K562 (cell line): ENCODE results near the gene BPIFB6.

Experiments used
- ASH1L ChIP-seq: fragments of 450-650 bp; IDR thresholded peaks from 2 replicates; pipeline ENCODE4 v1.6.1; 2018; ENCODE audit warnings: borderline replicate concordance, mild to moderate bottlenecking, low read depth; ENCODE audit not compliant: partially characterized antibody
- CREM ChIP-seq: IDR thresholded peaks from 2 replicates; pipeline ENCODE4 v1.6.1; 2014; ENCODE audit warnings: antibody characterized with exemption, low read depth
- FOXJ3 ChIP-seq: sonication (generic); formaldehyde crosslinking; IDR thresholded peaks from 2 replicates; pipeline ENCODE4 v1.4.0; 2020; ENCODE audit warnings: mild to moderate bottlenecking, missing genetic modification reagents
- HCFC1 ChIP-seq: IDR thresholded peaks from 2 replicates; pipeline ENCODE4 v1.6.1; 2012; ENCODE audit warnings: low read depth, low read length, improper control_type of control experiment
- HDAC6 ChIP-seq: IDR thresholded peaks from 2 replicates; pipeline ENCODE4 v1.6.1; 2012; ENCODE audit warnings: low read depth, mild to moderate bottlenecking, control low read depth, inconsistent platforms, low read length, moderate library complexity
- NCOR1 ChIP-seq: fragments of 450-650 bp; IDR thresholded peaks from 2 replicates; pipeline ENCODE4 v1.6.1; 2016; ENCODE audit warnings: mild to moderate bottlenecking, moderate library complexity
- POLR2AphosphoS2 ChIP-seq: IDR thresholded peaks from 2 replicates; pipeline ENCODE4 v1.6.1; 2012; ENCODE audit warnings: low read length, improper control_type of control experiment
- SP1 ChIP-seq: sonication (generic); formaldehyde crosslinking; IDR thresholded peaks from 2 replicates; pipeline ENCODE4 v1.8.1; 2022; ENCODE audit warnings: mild to moderate bottlenecking, missing genetic modification reagents
- TCF7 ChIP-seq: sonication (generic); IDR thresholded peaks from 2 replicates; pipeline ENCODE4 v1.6.1; 2016; ENCODE audit warnings: antibody characterized with exemption, borderline replicate concordance
- ZNF354B ChIP-seq: fragments of 250-450 bp; sonication (Bioruptor Pico); IDR thresholded peaks from 2 replicates; pipeline ENCODE4 v1.4.0; 2020
- TF ChIP-seq, protein P1 (sequence below), 3 experiments: IDR thresholded peaks in 2 of 3; conservative IDR thresholded peaks in 1 of 3; 2 replicates each; pipeline ENCODE4 v1.5.1; 2011 to 2012; ENCODE audit warnings: low read length in 3 of 3, mild to moderate bottlenecking in 3 of 3, control low read depth in 2 of 3, improper control_type of control experiment in 1 of 3, inconsistent platforms in 1 of 3, low read depth in 1 of 3, mixed read lengths in 1 of 3, moderate library complexity in 1 of 3; ENCODE audit not compliant: insufficient read depth in 2 of 3
- TF ChIP-seq, protein P2 (sequence below): sonication (generic); formaldehyde crosslinking; IDR thresholded peaks from 2 replicates; pipeline ENCODE4 v1.9.0; 2022; ENCODE audit warnings: mild to moderate bottlenecking, missing genetic modification reagents
- TF ChIP-seq, protein P3 (sequence below): sonication (generic); formaldehyde crosslinking; IDR thresholded peaks from 2 replicates; pipeline ENCODE4 v1.8.1; 2023; ENCODE audit warnings: mild to moderate bottlenecking, missing genetic modification reagents
- TF ChIP-seq, protein P4 (sequence below): sonication (generic); formaldehyde crosslinking; IDR thresholded peaks from 2 replicates; pipeline ENCODE4 v1.8.1; 2023; ENCODE audit warnings: mild to moderate bottlenecking, missing genetic modification reagents

DNA sequence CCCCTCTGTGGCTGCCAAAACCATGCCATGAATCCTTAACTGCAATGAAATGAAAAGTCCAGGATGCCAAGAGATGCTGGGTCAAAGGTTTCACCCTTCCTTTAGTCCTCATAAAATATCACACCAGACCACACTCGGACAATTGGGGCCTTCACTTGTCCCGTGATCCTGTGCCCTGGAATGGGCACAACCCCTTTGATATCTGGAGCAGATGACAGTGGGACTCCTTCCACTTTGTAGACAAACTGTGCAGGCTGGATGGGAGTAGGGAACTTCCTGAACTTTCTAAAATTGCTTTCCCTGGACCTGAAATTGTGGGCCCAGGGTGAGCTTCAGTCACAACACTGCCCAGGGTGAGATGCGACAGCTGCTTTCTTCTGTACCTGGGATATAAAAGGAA lies 9.6 kb upstream of the BPIFB6 start:
- TF ChIP-seq NCOR1 (no peak), TCF7 (no peak), FOXJ3 (CRISPR knock-in tag) (no peak), CREM (no peak), ASH1L (no peak), HCFC1 (no peak), ZNF354B (CRISPR knock-in tag) (no peak), HDAC6 (no peak), POLR2AphosphoS2 (no peak), SP1 (no peak)
- TF ChIP-seq, protein P1, sequence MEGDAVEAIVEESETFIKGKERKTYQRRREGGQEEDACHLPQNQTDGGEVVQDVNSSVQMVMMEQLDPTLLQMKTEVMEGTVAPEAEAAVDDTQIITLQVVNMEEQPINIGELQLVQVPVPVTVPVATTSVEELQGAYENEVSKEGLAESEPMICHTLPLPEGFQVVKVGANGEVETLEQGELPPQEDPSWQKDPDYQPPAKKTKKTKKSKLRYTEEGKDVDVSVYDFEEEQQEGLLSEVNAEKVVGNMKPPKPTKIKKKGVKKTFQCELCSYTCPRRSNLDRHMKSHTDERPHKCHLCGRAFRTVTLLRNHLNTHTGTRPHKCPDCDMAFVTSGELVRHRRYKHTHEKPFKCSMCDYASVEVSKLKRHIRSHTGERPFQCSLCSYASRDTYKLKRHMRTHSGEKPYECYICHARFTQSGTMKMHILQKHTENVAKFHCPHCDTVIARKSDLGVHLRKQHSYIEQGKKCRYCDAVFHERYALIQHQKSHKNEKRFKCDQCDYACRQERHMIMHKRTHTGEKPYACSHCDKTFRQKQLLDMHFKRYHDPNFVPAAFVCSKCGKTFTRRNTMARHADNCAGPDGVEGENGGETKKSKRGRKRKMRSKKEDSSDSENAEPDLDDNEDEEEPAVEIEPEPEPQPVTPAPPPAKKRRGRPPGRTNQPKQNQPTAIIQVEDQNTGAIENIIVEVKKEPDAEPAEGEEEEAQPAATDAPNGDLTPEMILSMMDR (IDR thresholded peaks at IDR 0.05 in 2 of 3, conservative IDR thresholded peaks at IDR 0.05 in 1 of 3; ENCODE audit: insufficient read depth in 2 of 3, low read depth in 1 of 3, low read length in 3 of 3) = no peak
- TF ChIP-seq, protein P2, sequence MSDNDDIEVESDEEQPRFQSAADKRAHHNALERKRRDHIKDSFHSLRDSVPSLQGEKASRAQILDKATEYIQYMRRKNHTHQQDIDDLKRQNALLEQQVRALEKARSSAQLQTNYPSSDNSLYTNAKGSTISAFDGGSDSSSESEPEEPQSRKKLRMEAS (CRISPR knock-in tag) = no peak
- TF ChIP-seq, protein P3, sequence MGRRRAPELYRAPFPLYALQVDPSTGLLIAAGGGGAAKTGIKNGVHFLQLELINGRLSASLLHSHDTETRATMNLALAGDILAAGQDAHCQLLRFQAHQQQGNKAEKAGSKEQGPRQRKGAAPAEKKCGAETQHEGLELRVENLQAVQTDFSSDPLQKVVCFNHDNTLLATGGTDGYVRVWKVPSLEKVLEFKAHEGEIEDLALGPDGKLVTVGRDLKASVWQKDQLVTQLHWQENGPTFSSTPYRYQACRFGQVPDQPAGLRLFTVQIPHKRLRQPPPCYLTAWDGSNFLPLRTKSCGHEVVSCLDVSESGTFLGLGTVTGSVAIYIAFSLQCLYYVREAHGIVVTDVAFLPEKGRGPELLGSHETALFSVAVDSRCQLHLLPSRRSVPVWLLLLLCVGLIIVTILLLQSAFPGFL = no peak
- TF ChIP-seq, protein P4, sequence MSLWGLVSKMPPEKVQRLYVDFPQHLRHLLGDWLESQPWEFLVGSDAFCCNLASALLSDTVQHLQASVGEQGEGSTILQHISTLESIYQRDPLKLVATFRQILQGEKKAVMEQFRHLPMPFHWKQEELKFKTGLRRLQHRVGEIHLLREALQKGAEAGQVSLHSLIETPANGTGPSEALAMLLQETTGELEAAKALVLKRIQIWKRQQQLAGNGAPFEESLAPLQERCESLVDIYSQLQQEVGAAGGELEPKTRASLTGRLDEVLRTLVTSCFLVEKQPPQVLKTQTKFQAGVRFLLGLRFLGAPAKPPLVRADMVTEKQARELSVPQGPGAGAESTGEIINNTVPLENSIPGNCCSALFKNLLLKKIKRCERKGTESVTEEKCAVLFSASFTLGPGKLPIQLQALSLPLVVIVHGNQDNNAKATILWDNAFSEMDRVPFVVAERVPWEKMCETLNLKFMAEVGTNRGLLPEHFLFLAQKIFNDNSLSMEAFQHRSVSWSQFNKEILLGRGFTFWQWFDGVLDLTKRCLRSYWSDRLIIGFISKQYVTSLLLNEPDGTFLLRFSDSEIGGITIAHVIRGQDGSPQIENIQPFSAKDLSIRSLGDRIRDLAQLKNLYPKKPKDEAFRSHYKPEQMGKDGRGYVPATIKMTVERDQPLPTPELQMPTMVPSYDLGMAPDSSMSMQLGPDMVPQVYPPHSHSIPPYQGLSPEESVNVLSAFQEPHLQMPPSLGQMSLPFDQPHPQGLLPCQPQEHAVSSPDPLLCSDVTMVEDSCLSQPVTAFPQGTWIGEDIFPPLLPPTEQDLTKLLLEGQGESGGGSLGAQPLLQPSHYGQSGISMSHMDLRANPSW (CRISPR knock-in tag) = no peak
